Suprapubic skin (tissue), 3 donors: ENCODE results near the gene FAP.

Experiments
- POLR2A ChIP-seq, 2 donors: fragments of 450-650 bp; IDR thresholded peaks; one replicate each; pipeline ENCODE4 v1.6.1; 2017; ENCODE audit warnings: antibody characterized with exemption in 2 of 2, mild to moderate bottlenecking in 2 of 2, moderate library complexity in 2 of 2
- TF ChIP-seq, protein P1 (sequence below), 2 donors: fragments of 200-600 bp in 1 of 2; fragments of 450-650 bp in 1 of 2; sonication (generic) in 1 of 2; IDR thresholded peaks; one replicate each; pipeline ENCODE4 v1.5.1; 2016 to 2019; ENCODE audit warnings: antibody characterized with exemption in 2 of 2, mild to moderate bottlenecking in 1 of 2, moderate library complexity in 1 of 2

GRCh38 chr2:162123806-162124758, 119.2 kb downstream of the FAP start:
- TF ChIP-seq POLR2A (IDR thresholded peaks at IDR 0.05) = no peak
- TF ChIP-seq, protein P1, sequence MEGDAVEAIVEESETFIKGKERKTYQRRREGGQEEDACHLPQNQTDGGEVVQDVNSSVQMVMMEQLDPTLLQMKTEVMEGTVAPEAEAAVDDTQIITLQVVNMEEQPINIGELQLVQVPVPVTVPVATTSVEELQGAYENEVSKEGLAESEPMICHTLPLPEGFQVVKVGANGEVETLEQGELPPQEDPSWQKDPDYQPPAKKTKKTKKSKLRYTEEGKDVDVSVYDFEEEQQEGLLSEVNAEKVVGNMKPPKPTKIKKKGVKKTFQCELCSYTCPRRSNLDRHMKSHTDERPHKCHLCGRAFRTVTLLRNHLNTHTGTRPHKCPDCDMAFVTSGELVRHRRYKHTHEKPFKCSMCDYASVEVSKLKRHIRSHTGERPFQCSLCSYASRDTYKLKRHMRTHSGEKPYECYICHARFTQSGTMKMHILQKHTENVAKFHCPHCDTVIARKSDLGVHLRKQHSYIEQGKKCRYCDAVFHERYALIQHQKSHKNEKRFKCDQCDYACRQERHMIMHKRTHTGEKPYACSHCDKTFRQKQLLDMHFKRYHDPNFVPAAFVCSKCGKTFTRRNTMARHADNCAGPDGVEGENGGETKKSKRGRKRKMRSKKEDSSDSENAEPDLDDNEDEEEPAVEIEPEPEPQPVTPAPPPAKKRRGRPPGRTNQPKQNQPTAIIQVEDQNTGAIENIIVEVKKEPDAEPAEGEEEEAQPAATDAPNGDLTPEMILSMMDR (IDR thresholded peaks at IDR 0.05) = peak; percentile 33 to 53
